Fibroblast of skin of scalp (primary cell): ENCODE results near the gene GIPC2.

Experiments used
- DNase-seq: peaks from one replicate; pipeline ENCODE4 v3.0.0-alpha.2; 2013

Gene GIPC2

GRCh38 chr1:78147031-78147430 is 101.3 kb downstream of the GIPC2 start:
- DNase-seq, result no peak

GRCh38 chr1:78153092-78153736 is 107.4 kb downstream of the GIPC2 start:
- no peak for DNase-seq

- DNase-seq, result no peak
Observed at GRCh38 chr1:78155121-78155520, 109.4 kb downstream of the GIPC2 start.

GRCh38 chr1:78156805-78157521 is 111.2 kb downstream of the GIPC2 start:
- peak; percentile 93 for DNase-seq

GRCh38 chr1:78165816-78166215 is 120.0 kb downstream of the GIPC2 start:
- DNase-seq, result peak; percentile 23

GRCh38 chr1:78168306-78168705 is 122.5 kb downstream of the GIPC2 start:
- no peak for DNase-seq

- DNase-seq, result no peak
Observed at GRCh38 chr1:78170859-78171258, 125.1 kb downstream of the GIPC2 start.

GRCh38 chr1:78171736-78172590 is 126.2 kb downstream of the GIPC2 start:
- peak; percentile 65 for DNase-seq

GRCh38 chr1:78176448-78176847 is 130.7 kb downstream of the GIPC2 start:
- DNase-seq, result peak; percentile 92

- DNase-seq, result no peak
Observed at GRCh38 chr1:78177708-78178270, 132.0 kb downstream of the GIPC2 start.

- no peak for DNase-seq
Observed at GRCh38 chr1:78178816-78179215, 133.1 kb downstream of the GIPC2 start.

- no peak for DNase-seq
Observed at GRCh38 chr1:78184460-78185072, 138.8 kb downstream of the GIPC2 start.
